GM21423 (cell line): ENCODE measurements around the gene DLG2.
A peak's percentile ranks its signal among the peaks of the same experiment; 100 is the strongest.
"Not testable (repeated sequence)": the region's sequence is repeated elsewhere in the genome, so short reads cannot be mapped to it uniquely, and the experiment has no call there.

Source experiments
- ATAC-seq: cut with Tn5 transposase; IDR thresholded peaks from one replicate; pipeline ENCODE4 v1.9.1; 2021; ENCODE audit warnings: mild to moderate bottlenecking, moderate library complexity; ENCODE audit not compliant: unreplicated experiment

Gene DLG2

GRCh38 chr11:85647078-85647477 lies 19.9 kb upstream of the DLG2 start:
- ATAC-seq = no peak

GRCh38 chr11:85643191-85643614 lies 16.1 kb upstream of the DLG2 start:
- ATAC-seq = no peak

- ATAC-seq = no peak
Observed at GRCh38 chr11:85634747-85635146, 7.6 kb upstream of the DLG2 start.

- peak; percentile 4 for ATAC-seq
Observed at GRCh38 chr11:85628771-85629341, 1.7 kb upstream of the DLG2 start.

- peak; percentile 99 for ATAC-seq
Observed at GRCh38 chr11:85627998-85628770, 1.0 kb upstream of the DLG2 start, which contains the start of gene TMEM126B. TMEM126B (plus strand) TSS chr11:85628593; CDS start chr11:85628608, 15 bp downstream.

- ATAC-seq = no peak
Observed at GRCh38 chr11:85626496-85626895, 648 bp downstream of the DLG2 start.

- no peak for ATAC-seq
Observed at GRCh38 chr11:85620256-85620655, 6.9 kb downstream of the DLG2 start.

GRCh38 chr11:85619499-85619898 lies 7.6 kb downstream of the DLG2 start:
- no peak for ATAC-seq

GRCh38 chr11:85611643-85612042 lies 15.5 kb downstream of the DLG2 start:
- ATAC-seq = not testable (repeated sequence)

- not testable (repeated sequence) for ATAC-seq
Observed at GRCh38 chr11:85609286-85609685, 17.9 kb downstream of the DLG2 start.

GRCh38 chr11:85608621-85609020 lies 18.5 kb downstream of the DLG2 start:
- ATAC-seq = not testable (repeated sequence)

GRCh38 chr11:85606237-85606636 lies 20.9 kb downstream of the DLG2 start:
- not testable (repeated sequence) for ATAC-seq

GRCh38 chr11:85603220-85603619 lies 23.9 kb downstream of the DLG2 start:
- no peak for ATAC-seq

GRCh38 chr11:85602526-85603213 lies 24.5 kb downstream of the DLG2 start:
- ATAC-seq = no peak

GRCh38 chr11:85599083-85599482 lies 28.1 kb downstream of the DLG2 start:
- ATAC-seq = no peak

- ATAC-seq = no peak
Observed at GRCh38 chr11:85596886-85597285, 30.3 kb downstream of the DLG2 start.

GRCh38 chr11:85595285-85595884 lies 31.8 kb downstream of the DLG2 start:
- no peak for ATAC-seq

- peak; percentile 45 for ATAC-seq
Observed at GRCh38 chr11:85590848-85591483, 36.2 kb downstream of the DLG2 start.

GRCh38 chr11:85589373-85589772 lies 37.8 kb downstream of the DLG2 start:
- no peak for ATAC-seq

- ATAC-seq = no peak
Observed at GRCh38 chr11:85582111-85582510, 45.0 kb downstream of the DLG2 start.

GRCh38 chr11:85575388-85575787 lies 51.8 kb downstream of the DLG2 start:
- no peak for ATAC-seq
